Memory B cell (primary cell): ENCODE measurements around the gene CFAP58.
A peak's percentile ranks its signal among the peaks of the same experiment; 100 is the strongest.

Experiments
- ATAC-seq: fragments of 150-1000 bp; cut with Tn5 transposase; 2 replicates; pipeline ENCODE4 v1.10.0; 2021; ENCODE audit warnings: low read depth, mild to moderate bottlenecking, moderate library complexity
- DNase-seq, 2 donors: peaks; one replicate each; pipeline ENCODE4 v3.0.0; 2022; ENCODE audit warnings: low spot score in 2 of 2
- H3K27ac Mint-ChIP-seq: one replicate; pipeline ENCODE4 v1.8.0; 2022; ENCODE audit warnings: mild to moderate bottlenecking, moderate library complexity, mixed read lengths
- H3K27me3 Mint-ChIP-seq: one replicate; pipeline ENCODE4 v1.8.0; 2022; ENCODE audit warnings: mixed read lengths
- H3K36me3 Mint-ChIP-seq: one replicate; pipeline ENCODE4 v1.8.0; 2022; ENCODE audit warnings: mild to moderate bottlenecking, mixed read lengths
- H3K4me1 Mint-ChIP-seq: one replicate; pipeline ENCODE4 v1.8.0; 2022; ENCODE audit warnings: mixed read lengths
- H3K4me3 Mint-ChIP-seq: one replicate; pipeline ENCODE4 v1.8.0; 2022; ENCODE audit warnings: mild to moderate bottlenecking, moderate library complexity, mixed read lengths
- H3K9me3 Mint-ChIP-seq: one replicate; pipeline ENCODE4 v1.8.0; 2022; ENCODE audit warnings: mixed read lengths

Gene CFAP58

GRCh38 chr10:104353325-104354048 lies at the start of gene CFAP58:
CFAP58 (plus strand) TSS chr10:104353833; CDS start chr10:104353898, 65 bp downstream.
- no peaks in the 10 kb centered on the region for H3K9me3 Mint-ChIP-seq
- no peaks in the 10 kb centered on the region for H3K36me3 Mint-ChIP-seq
- DNase-seq: peak; percentile 93

GRCh38 chr10:104304356-104304745 lies 49.3 kb upstream of the CFAP58 start:
- Mint-ChIP-seq H3K4me1 (peaks cover 26% of the 10 kb centered on the region), H3K36me3 (no peaks in the 10 kb centered on the region), H3K27me3 (peaks cover 5% of the 10 kb centered on the region), H3K4me3 (no peak overlapping the region), H3K9me3 (no peaks in the 10 kb centered on the region), H3K27ac (no peak overlapping the region)
- DNase-seq (no peak), ATAC-seq (no peak)

More at GRCh38 chr10:104353325-104354048, at the start of gene CFAP58:
- H3K4me3 Mint-ChIP-seq: peak within 1 kb of the TSS; percentile 57
- peaks cover 9% of the 10 kb centered on the region for H3K4me1 Mint-ChIP-seq
- H3K27me3 Mint-ChIP-seq: no peaks in the 10 kb centered on the region
- H3K27ac Mint-ChIP-seq: peak within 1 kb of the TSS; percentile 38
- peak; percentile 67 for ATAC-seq

GRCh38 chr10:104304927-104305326 lies 48.7 kb upstream of the CFAP58 start:
- H3K4me1 Mint-ChIP-seq: peaks cover 26% of the 10 kb centered on the region
- no peaks in the 10 kb centered on the region for H3K9me3 Mint-ChIP-seq
- peaks cover 5% of the 10 kb centered on the region for H3K27me3 Mint-ChIP-seq
- H3K27ac Mint-ChIP-seq: no peak overlapping the region
- no peaks in the 10 kb centered on the region for H3K36me3 Mint-ChIP-seq
- no peak for DNase-seq
- H3K4me3 Mint-ChIP-seq: no peak overlapping the region
- no peak for ATAC-seq

GRCh38 chr10:104306897-104307296 lies 46.7 kb upstream of the CFAP58 start:
- H3K36me3 Mint-ChIP-seq: peaks cover under 1% of the 10 kb centered on the region
- no peaks in the 10 kb centered on the region for H3K27me3 Mint-ChIP-seq
- H3K27ac Mint-ChIP-seq: no peak overlapping the region
- H3K9me3 Mint-ChIP-seq: no peaks in the 10 kb centered on the region
- H3K4me3 Mint-ChIP-seq: no peak overlapping the region
- peaks cover 24% of the 10 kb centered on the region for H3K4me1 Mint-ChIP-seq
- DNase-seq (no peak), ATAC-seq (no peak)

GRCh38 chr10:104307576-104308438 lies 45.8 kb upstream of the CFAP58 start:
- ATAC-seq: no peak
- DNase-seq: no peak
- H3K4me3 Mint-ChIP-seq: no peak overlapping the region

GRCh38 chr10:104308439-104308903 lies 45.2 kb upstream of the CFAP58 start:
- H3K36me3 Mint-ChIP-seq: peaks cover 6% of the 10 kb centered on the region
- H3K27ac Mint-ChIP-seq: peak overlapping the region; percentile 87
- H3K4me1 Mint-ChIP-seq: peaks cover 26% of the 10 kb centered on the region
- no peaks in the 10 kb centered on the region for H3K9me3 Mint-ChIP-seq
- peak; percentile 61 for ATAC-seq
- DNase-seq: no peak
- H3K4me3 Mint-ChIP-seq: no peak overlapping the region
- no peaks in the 10 kb centered on the region for H3K27me3 Mint-ChIP-seq

More at GRCh38 chr10:104307576-104308438, 45.8 kb upstream of the CFAP58 start:
- H3K36me3 Mint-ChIP-seq: peaks cover 1% of the 10 kb centered on the region
- H3K27ac Mint-ChIP-seq: peak overlapping the region; percentile 87
- H3K9me3 Mint-ChIP-seq: no peaks in the 10 kb centered on the region
- H3K4me1 Mint-ChIP-seq: peaks cover 24% of the 10 kb centered on the region
- no peaks in the 10 kb centered on the region for H3K27me3 Mint-ChIP-seq

- peaks cover 26% of the 10 kb centered on the region for H3K4me1 Mint-ChIP-seq
- DNase-seq (no peak), ATAC-seq (no peak)
- no peak overlapping the region for H3K4me3 Mint-ChIP-seq
- no peaks in the 10 kb centered on the region for H3K27me3 Mint-ChIP-seq
- H3K27ac Mint-ChIP-seq: peak overlapping the region; percentile 81
- peaks cover 7% of the 10 kb centered on the region for H3K36me3 Mint-ChIP-seq
- no peaks in the 10 kb centered on the region for H3K9me3 Mint-ChIP-seq
Measured at GRCh38 chr10:104309980-104310978, 43.4 kb upstream of the CFAP58 start.

GRCh38 chr10:104311184-104311720 lies 42.4 kb upstream of the CFAP58 start:
- H3K27me3 Mint-ChIP-seq: no peaks in the 10 kb centered on the region
- H3K4me3 Mint-ChIP-seq: no peak overlapping the region
- no peaks in the 10 kb centered on the region for H3K9me3 Mint-ChIP-seq
- peaks cover 8% of the 10 kb centered on the region for H3K36me3 Mint-ChIP-seq
- H3K4me1 Mint-ChIP-seq: peaks cover 18% of the 10 kb centered on the region
- H3K27ac Mint-ChIP-seq: peak overlapping the region; percentile 81
- no peak for ATAC-seq
- DNase-seq: no peak

GRCh38 chr10:104314591-104315485 lies 38.8 kb upstream of the CFAP58 start:
- H3K27me3 Mint-ChIP-seq: no peaks in the 10 kb centered on the region
- peaks cover 30% of the 10 kb centered on the region for H3K4me1 Mint-ChIP-seq
- H3K36me3 Mint-ChIP-seq: peaks cover 12% of the 10 kb centered on the region
- no peaks in the 10 kb centered on the region for H3K9me3 Mint-ChIP-seq
- no peak overlapping the region for H3K27ac Mint-ChIP-seq
- ATAC-seq: no peak
- DNase-seq: no peak
- no peak overlapping the region for H3K4me3 Mint-ChIP-seq

GRCh38 chr10:104315486-104315921 lies 38.1 kb upstream of the CFAP58 start:
- Mint-ChIP-seq H3K36me3 (peaks cover 12% of the 10 kb centered on the region), H3K4me3 (no peak overlapping the region), H3K4me1 (peaks cover 35% of the 10 kb centered on the region), H3K27ac (no peak overlapping the region), H3K27me3 (no peaks in the 10 kb centered on the region), H3K9me3 (no peaks in the 10 kb centered on the region)
- ATAC-seq (no peak), DNase-seq (no peak)

GRCh38 chr10:104316321-104317099 lies 37.1 kb upstream of the CFAP58 start:
- H3K9me3 Mint-ChIP-seq: no peaks in the 10 kb centered on the region
- H3K36me3 Mint-ChIP-seq: peaks cover 12% of the 10 kb centered on the region
- H3K27me3 Mint-ChIP-seq: no peaks in the 10 kb centered on the region
- ATAC-seq (no peak), DNase-seq (no peak)
- H3K4me3 Mint-ChIP-seq: no peak overlapping the region
- peak overlapping the region; percentile 88 for H3K27ac Mint-ChIP-seq
- peaks cover 36% of the 10 kb centered on the region for H3K4me1 Mint-ChIP-seq

- ATAC-seq: peak; percentile 53
- no peaks in the 10 kb centered on the region for H3K27me3 Mint-ChIP-seq
- peaks cover 10% of the 10 kb centered on the region for H3K36me3 Mint-ChIP-seq
- H3K4me3 Mint-ChIP-seq: peak overlapping the region; percentile 46
- no peaks in the 10 kb centered on the region for H3K9me3 Mint-ChIP-seq
- H3K4me1 Mint-ChIP-seq: peaks cover 44% of the 10 kb centered on the region
- DNase-seq: no peak
- peak overlapping the region; percentile 88 for H3K27ac Mint-ChIP-seq
Measured at GRCh38 chr10:104317269-104317710, 36.3 kb upstream of the CFAP58 start.
